Measurements from ENCODE around the gene ROCK1. TPM values are rescaled to one million over a fixed set of nuclear protein-coding genes. Genes with fewer than 3 reads are reported as not detected.

Gene ROCK1
- total and polyA plus RNA-seq, 9 of the 15 experiments (the other 6 are each of a cell fraction or from before 2014, with no cell fraction given): 7.4 to 28.6 (median 17.7) TPM

DNA sequence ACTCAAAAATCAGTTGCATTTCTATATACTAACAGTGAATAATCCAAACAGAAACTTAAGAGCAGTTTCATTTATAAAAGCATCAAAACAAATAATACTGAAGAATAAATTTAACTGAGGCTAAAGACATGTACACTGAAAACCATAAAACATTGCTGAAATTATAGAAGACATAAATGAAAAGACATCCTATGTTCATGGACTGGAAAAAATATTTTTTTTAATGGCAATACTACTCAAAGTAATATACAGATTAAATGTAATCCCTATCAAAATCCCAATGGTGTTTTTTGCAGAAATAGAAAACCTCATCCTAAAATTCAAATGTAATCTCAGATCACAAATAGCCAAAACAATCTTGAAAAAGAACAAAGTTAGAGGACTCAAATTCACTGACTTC lies 28.6 kb downstream of the ROCK1 start:
- CTCF ChIA-PET (ENCODE audit: low intra/inter-chr PET ratio): no interaction called here
- H4K20me1 ChIP-seq (replicated peaks; ENCODE audit: control insufficient read depth, insufficient read depth, low read length): peaks cover 5% of the 10 kb centered on the region; the same call in 1 of the 2 replicates

More for the DNA sequence above, 28.6 kb downstream of the ROCK1 start:
- DNase-seq (ENCODE audit: extremely low read depth in 1 of 4, low spot score in 3 of 4) (no peak), FAIRE-seq (no peak), ATAC-seq (no peak)
- Histone ChIP-seq H3K4me3 (no peak overlapping the region), H3K9ac (ENCODE audit: insufficient read depth in 1 of 2, low read depth in 2 of 2, low read length in 2 of 2) (no peak overlapping the region), H3K4me1 (replicated peaks in 1 of 2; ENCODE audit: control insufficient read depth in 2 of 2, insufficient read depth in 2 of 2, low read length in 2 of 2) (no peaks in the 10 kb centered on the region; a peak in 3 of 5 replicates), H3K9me3 (replicated peaks; ENCODE audit: control insufficient read depth, insufficient read depth, low read depth, low read length) (no peaks in the 10 kb centered on the region), H3K27me3 (ENCODE audit: control insufficient read depth in 2 of 2, insufficient read depth in 2 of 2, low read length in 2 of 2) (no peaks in the 10 kb centered on the region), H3K27ac (ENCODE audit: extremely low read depth, low read depth, low read length) (no peak overlapping the region), H3K9me1 (ENCODE audit: control insufficient read depth, insufficient read depth, low read length) (no peaks in the 10 kb centered on the region), H3K4me2 (ENCODE audit: insufficient read depth, low read length) (no peak overlapping the region), H3K36me3 (ENCODE audit: control insufficient read depth, insufficient read depth, low read length) (no peaks in the 10 kb centered on the region), H3K79me2 (ENCODE audit: control insufficient read depth, insufficient read depth, low read length) (peaks cover 74% of the 10 kb centered on the region), H2AFZ (ENCODE audit: low read depth, low read length) (no peak overlapping the region)
- BruUV-seq (replicated peaks): no TSS peak
- intact Hi-C loops (cut with micrococcal nuclease) (no loop called here), in situ Hi-C loops (cut with MboI) (no loop called here)
- TF ChIP-seq SMARCA4 (IDR thresholded peaks at IDR 0.05) (no peak), MEF2D (tag; conservative IDR thresholded peaks at IDR 0.05; ENCODE audit: low read depth) (no peak), MCM5 (IDR thresholded peaks at IDR 0.05; ENCODE audit: low read depth) (no peak), ZSCAN29 (IDR thresholded peaks at IDR 0.05) (no peak), NCOA4 (IDR thresholded peaks at IDR 0.05; ENCODE audit: partially characterized antibody) (no peak), WHSC1 (IDR thresholded peaks at IDR 0.05; ENCODE audit: low read length) (no peak), BDP1 (IDR thresholded peaks at IDR 0.05; ENCODE audit: insufficient read depth, insufficient read length) (no peak), FOXA1 (IDR thresholded peaks at IDR 0.05; ENCODE audit: borderline replicate concordance) (no peak), RNF2 (IDR thresholded peaks at IDR 0.05) (no peak), YY1 (IDR thresholded peaks at IDR 0.05; ENCODE audit: borderline replicate concordance in 1 of 3, control insufficient read depth in 1 of 3, extremely low read depth in 1 of 3, insufficient read depth in 3 of 3, insufficient read length in 1 of 3, insufficient replicate concordance in 2 of 3, low read depth in 1 of 3, low read length in 2 of 3) (no peak)
- TF ChIP-seq, protein P1, sequence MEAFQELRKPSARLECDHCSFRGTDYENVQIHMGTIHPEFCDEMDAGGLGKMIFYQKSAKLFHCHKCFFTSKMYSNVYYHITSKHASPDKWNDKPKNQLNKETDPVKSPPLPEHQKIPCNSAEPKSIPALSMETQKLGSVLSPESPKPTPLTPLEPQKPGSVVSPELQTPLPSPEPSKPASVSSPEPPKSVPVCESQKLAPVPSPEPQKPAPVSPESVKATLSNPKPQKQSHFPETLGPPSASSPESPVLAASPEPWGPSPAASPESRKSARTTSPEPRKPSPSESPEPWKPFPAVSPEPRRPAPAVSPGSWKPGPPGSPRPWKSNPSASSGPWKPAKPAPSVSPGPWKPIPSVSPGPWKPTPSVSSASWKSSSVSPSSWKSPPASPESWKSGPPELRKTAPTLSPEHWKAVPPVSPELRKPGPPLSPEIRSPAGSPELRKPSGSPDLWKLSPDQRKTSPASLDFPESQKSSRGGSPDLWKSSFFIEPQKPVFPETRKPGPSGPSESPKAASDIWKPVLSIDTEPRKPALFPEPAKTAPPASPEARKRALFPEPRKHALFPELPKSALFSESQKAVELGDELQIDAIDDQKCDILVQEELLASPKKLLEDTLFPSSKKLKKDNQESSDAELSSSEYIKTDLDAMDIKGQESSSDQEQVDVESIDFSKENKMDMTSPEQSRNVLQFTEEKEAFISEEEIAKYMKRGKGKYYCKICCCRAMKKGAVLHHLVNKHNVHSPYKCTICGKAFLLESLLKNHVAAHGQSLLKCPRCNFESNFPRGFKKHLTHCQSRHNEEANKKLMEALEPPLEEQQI (IDR thresholded peaks at IDR 0.05): no peak
- TF ChIP-seq, protein P2, sequence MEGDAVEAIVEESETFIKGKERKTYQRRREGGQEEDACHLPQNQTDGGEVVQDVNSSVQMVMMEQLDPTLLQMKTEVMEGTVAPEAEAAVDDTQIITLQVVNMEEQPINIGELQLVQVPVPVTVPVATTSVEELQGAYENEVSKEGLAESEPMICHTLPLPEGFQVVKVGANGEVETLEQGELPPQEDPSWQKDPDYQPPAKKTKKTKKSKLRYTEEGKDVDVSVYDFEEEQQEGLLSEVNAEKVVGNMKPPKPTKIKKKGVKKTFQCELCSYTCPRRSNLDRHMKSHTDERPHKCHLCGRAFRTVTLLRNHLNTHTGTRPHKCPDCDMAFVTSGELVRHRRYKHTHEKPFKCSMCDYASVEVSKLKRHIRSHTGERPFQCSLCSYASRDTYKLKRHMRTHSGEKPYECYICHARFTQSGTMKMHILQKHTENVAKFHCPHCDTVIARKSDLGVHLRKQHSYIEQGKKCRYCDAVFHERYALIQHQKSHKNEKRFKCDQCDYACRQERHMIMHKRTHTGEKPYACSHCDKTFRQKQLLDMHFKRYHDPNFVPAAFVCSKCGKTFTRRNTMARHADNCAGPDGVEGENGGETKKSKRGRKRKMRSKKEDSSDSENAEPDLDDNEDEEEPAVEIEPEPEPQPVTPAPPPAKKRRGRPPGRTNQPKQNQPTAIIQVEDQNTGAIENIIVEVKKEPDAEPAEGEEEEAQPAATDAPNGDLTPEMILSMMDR (IDR thresholded peaks at IDR 0.05 in 2 of 3, conservative IDR thresholded peaks at IDR 0.05 in 1 of 3; ENCODE audit: insufficient read depth in 2 of 3, low read depth in 1 of 3, low read length in 3 of 3): no peak
- POLR2A ChIA-PET: no interaction called here
